KG1 (cell line): ENCODE data around the gene COL6A1.
"Not testable (repeated sequence)": the region's sequence is repeated elsewhere in the genome, so short reads cannot be mapped to it uniquely, and the experiment has no call there.

Experiments
- DNase-seq: peaks from one replicate; lab custom pipeline; 2025; lab: John Stamatoyannopoulos, UW

COL6A1 gene

GRCh38 chr21:45995686-45996179, 14.2 kb downstream of the COL6A1 start:
- no peak for DNase-seq

GRCh38 chr21:45996311-45997204, 15.0 kb downstream of the COL6A1 start:
- no peak for DNase-seq

- DNase-seq = no peak
These were observed 15.6 kb downstream of the COL6A1 start for GRCh38 chr21:45997205-45997494.

- no peak for DNase-seq
These were observed 16.1 kb downstream of the COL6A1 start for GRCh38 chr21:45997495-45998275.

GRCh38 chr21:45998276-45998701, 16.7 kb downstream of the COL6A1 start:
- no peak for DNase-seq

GRCh38 chr21:45998871-45999580, 17.5 kb downstream of the COL6A1 start:
- no peak for DNase-seq

GRCh38 chr21:45999581-46000181, 18.1 kb downstream of the COL6A1 start:
- DNase-seq = no peak

GRCh38 chr21:46000182-46000730, 18.7 kb downstream of the COL6A1 start:
- no peak for DNase-seq

- DNase-seq = no peak
These were observed 19.4 kb downstream of the COL6A1 start for GRCh38 chr21:46000731-46001641.

- no peak for DNase-seq
These were observed 20.5 kb downstream of the COL6A1 start for GRCh38 chr21:46001821-46002681.

GRCh38 chr21:46002841-46003574, 21.4 kb downstream of the COL6A1 start:
- DNase-seq = no peak

- no peak for DNase-seq
These were observed 22.0 kb downstream of the COL6A1 start for GRCh38 chr21:46003575-46004007.

GRCh38 chr21:46004168-46004861, 22.7 kb downstream of the COL6A1 start:
- no peak for DNase-seq

GRCh38 chr21:46005081-46005480, 23.5 kb downstream of the COL6A1 start:
- no peak for DNase-seq

- DNase-seq = no peak
These were observed 23.9 kb downstream of the COL6A1 start for GRCh38 chr21:46005481-46005881.

- not testable (repeated sequence) for DNase-seq
These were observed 24.4 kb downstream of the COL6A1 start for GRCh38 chr21:46005894-46006546.
